Measurements from ENCODE around the gene WTAP. TPM values are rescaled to one million over a fixed set of nuclear protein-coding genes. Genes with fewer than 3 reads are reported as not detected.

The WTAP gene
- total and polyA plus RNA-seq, 2 experiments from 2014 or later = 108 to 121 TPM

GRCh38 chr6:159800141-159800865, 73.0 kb downstream of the WTAP start, which contains the start of gene PNLDC1:
Gene PNLDC1, plus strand, starts transcription at chr6:159800276. Its CDS starts 32 bp downstream, at chr6:159800308.
- no peak within 1 kb of the TSS for H2AFZ ChIP-seq
- no peak for TF ChIP-seq POLR2AphosphoS5 (IDR thresholded peaks at IDR 0.05; ENCODE audit: low read depth)
- no peak for TF ChIP-seq NANOG (IDR thresholded peaks at IDR 0.05; ENCODE audit: borderline replicate concordance)
- TF ChIP-seq STAT1 (IDR thresholded peaks at IDR 0.05; ENCODE audit: unreplicated experiment) = no peak
- no peak for TF ChIP-seq CREB1 (CRISPR knock-in tag; IDR thresholded peaks at IDR 0.05; ENCODE audit: low read depth)
- TF ChIP-seq ZNF462 (CRISPR knock-in tag; IDR thresholded peaks at IDR 0.05) = no peak
- no peak for TF ChIP-seq EZH2 (IDR thresholded peaks at IDR 0.05; ENCODE audit: low read depth, unreplicated experiment)
- no peak for TF ChIP-seq CTCF (conservative IDR thresholded peaks at IDR 0.05; ENCODE audit: low read depth in 2 of 2)
- TF ChIP-seq ETS1 (IDR thresholded peaks at IDR 0.05) = no peak
- TF ChIP-seq JUNB (IDR thresholded peaks at IDR 0.05; ENCODE audit: unreplicated experiment) = no peak
- TF ChIP-seq REST (IDR thresholded peaks at IDR 0.05; ENCODE audit: unreplicated experiment) = no peak
- no peak for TF ChIP-seq ZNF114 (CRISPR knock-in tag; IDR thresholded peaks at IDR 0.05)
- no peaks in the 10 kb centered on the region for H3K4me1 ChIP-seq (ENCODE audit: insufficient read depth)
- ATAC-seq = peak; percentile 59
- Mint-ChIP-seq H3K4me3 (no peak within 1 kb of the TSS), H3K9me3 (no peaks in the 10 kb centered on the region), H3K27me3 (ENCODE audit: insufficient read depth, low read depth, poor library complexity) (peaks cover 9% of the 10 kb centered on the region), H3K36me3 (ENCODE audit: low read depth) (peaks cover 24% of the 10 kb centered on the region), H3K27ac (peak within 1 kb of the TSS; percentile 92), H3K4me1 (0 out of 3 replicates have a peak, but pooled peaks cover 2% of the 10 kb centered on the region)
- H3K27me3 ChIP-seq (ENCODE audit: insufficient read depth) = no peaks in the 10 kb centered on the region
- H3K27ac ChIP-seq (ENCODE audit: low read depth) = no peak within 1 kb of the TSS
- H3K9me2 ChIP-seq (ENCODE audit: insufficient read depth) = no peaks in the 10 kb centered on the region
- peaks cover 9% of the 10 kb centered on the region; the same call in 1 of the 2 replicates for H3K79me2 ChIP-seq (replicated peaks; ENCODE audit: insufficient read depth)
- H3F3A ChIP-seq (replicated peaks; ENCODE audit: low read depth) = 0 out of 2 replicates have a peak, but pooled peaks cover 10% of the 10 kb centered on the region
- H4K20me1 ChIP-seq (replicated peaks; ENCODE audit: insufficient read depth) = no peaks in the 10 kb centered on the region
- no peak within 1 kb of the TSS for H3K4me2 ChIP-seq
- DNase-seq (ENCODE audit: low spot score) = peak; percentile 25
- H3K36me3 ChIP-seq (ENCODE audit: insufficient read depth) = peaks cover 22% of the 10 kb centered on the region
- H3K4me3 ChIP-seq = no peak within 1 kb of the TSS

All from GM23338 (cell line).